HCT116 (cell line): Measurements from ENCODE around the gene NT5DC3. TPM values are rescaled to one million over a fixed set of nuclear protein-coding genes. Genes with fewer than 3 reads are reported as not detected.

Source experiments
- ATAC-seq: fragments of 200-7000 bp; cut with Tn5 transposase; 2 replicates; pipeline ENCODE4 v1.9.1; 2020; ENCODE audit warnings: mild to moderate bottlenecking, moderate library complexity
- BruUV-seq: library from RNA; stranded (reverse); fragments of 400-500 nt; replicated peaks from 2 replicates; lab custom pipeline; 2021; lab: Mats Ljungman, UMichigan
- CTCF ChIA-PET: fragments of 300-600 bp; sonication (Branson Sonifier 250); formaldehyde crosslinking; loops from one replicate; lab custom pipeline; 2021; ENCODE audit warnings: antibody characterized with exemption; lab: Charles Lee
- POLR2A ChIA-PET: fragments of 300-600, 350-600 bp; sonication (Branson Sonifier 250); formaldehyde crosslinking; loops from one replicate; lab custom pipeline; 2021; ENCODE audit warnings: antibody characterized with exemption; lab: Charles Lee
- RAD21 ChIA-PET, 2 experiments: fragments of 300-600 bp; sonication (Branson Sonifier 250); formaldehyde crosslinking; loops; one replicate each; lab custom pipeline; 2023; ENCODE audit warnings: low total read pairs in 2 of 2; ENCODE audit not compliant: uncharacterized antibody in 2 of 2, unreplicated experiment in 2 of 2, low non-redundant PET in 1 of 2; lab: Charles Lee
- DNase-seq: peaks from one replicate; pipeline ENCODE4 v3.0.0-alpha.2; 2010; ENCODE audit warnings: low read depth, low spot score
- H2AFZ ChIP-seq: fragments of 200-600 bp; shearing (Covaris generic), sonication (generic); 2 replicates; pipeline ENCODE4 v1.6.1; 2017; ENCODE audit warnings: low read depth, mixed run types, mixed read lengths, antibody characterized with exemption, low read length; ENCODE audit not compliant: poor library complexity, severe bottlenecking
- H3K27ac ChIP-seq: 2 replicates; pipeline ENCODE4 v1.5.1; 2012; ENCODE audit warnings: low read depth, low read length
- H3K27me3 ChIP-seq: fragments of 200-600 bp; sonication (generic); 2 replicates; pipeline ENCODE4 v1.6.1; 2016; ENCODE audit warnings: mixed run types, low read length, mixed read lengths; ENCODE audit not compliant: insufficient read depth
- H3K36me3 ChIP-seq, 2 experiments: fragments of 200-500 bp in 1 of 2; fragments of 200-600 bp in 1 of 2; sonication (Bioruptor generic) in 1 of 2; sonication (generic) in 1 of 2; 2 replicates each; pipeline versions ENCODE4 v1.5.1 to v1.6.1; 2014 to 2016; ENCODE audit warnings: low read length in 2 of 2, inconsistent platforms in 1 of 2, mixed read lengths in 1 of 2, mixed run types in 1 of 2; ENCODE audit not compliant: insufficient read depth in 2 of 2, control insufficient read depth in 1 of 2
- H3K4me1 ChIP-seq, 2 experiments: fragments of 200-600 bp in 1 of 2; sonication (generic) in 1 of 2; 2 replicates each; pipeline versions ENCODE4 v1.5.1 to v1.6.1; 2012 to 2017; ENCODE audit warnings: low read length in 2 of 2, inconsistent platforms in 1 of 2, mild to moderate bottlenecking in 1 of 2, mixed read lengths in 1 of 2, mixed run types in 1 of 2, moderate library complexity in 1 of 2; ENCODE audit not compliant: insufficient read depth in 2 of 2, control insufficient read depth in 1 of 2
- H3K4me2 ChIP-seq: fragments of 200-600 bp; sonication (generic); 2 replicates; pipeline ENCODE4 v1.6.1; 2017; ENCODE audit warnings: mixed run types, low read length, mixed read lengths
- H3K4me3 ChIP-seq, 2 experiments: fragments of 200-600 bp in 1 of 2; sonication (generic) in 1 of 2; replicated peaks in 1 of 2; 2 replicates each; pipeline ENCODE4 v1.5.1; 2011 to 2016; ENCODE audit warnings: low read length in 2 of 2, control low read depth in 1 of 2, low read depth in 1 of 2, mild to moderate bottlenecking in 1 of 2, mixed read lengths in 1 of 2, mixed run types in 1 of 2
- H3K79me2 ChIP-seq: fragments of 200-600 bp; sonication (generic); 2 replicates; pipeline ENCODE4 v1.6.1; 2017; ENCODE audit warnings: mild to moderate bottlenecking, mixed run types, low read length, moderate library complexity, mixed read lengths; ENCODE audit not compliant: insufficient read depth
- H3K9ac ChIP-seq: fragments of 200-600 bp; sonication (generic); 2 replicates; pipeline ENCODE4 v1.6.1; 2016; ENCODE audit warnings: low read length, mixed read lengths
- H3K9me2 ChIP-seq: fragments of 200-600 bp; sonication (generic), shearing (Covaris generic); 2 replicates; pipeline ENCODE4 v1.6.1; 2017; ENCODE audit warnings: mixed run types, mild to moderate bottlenecking, moderate library complexity; ENCODE audit not compliant: insufficient read depth
- H3K9me3 ChIP-seq, 2 experiments: fragments of 200-500 bp in 1 of 2; fragments of 200-600 bp in 1 of 2; sonication (Bioruptor generic) in 1 of 2; sonication (generic) in 1 of 2; 2 replicates each; pipeline ENCODE4 v1.6.1; 2014 to 2017; ENCODE audit warnings: low read length in 2 of 2, mixed read lengths in 2 of 2, inconsistent platforms in 1 of 2, low read depth in 1 of 2, mild to moderate bottlenecking in 1 of 2, mixed run types in 1 of 2, moderate library complexity in 1 of 2; ENCODE audit not compliant: control insufficient read depth in 1 of 2, insufficient read depth in 1 of 2
- H4K20me1 ChIP-seq: fragments of 200-600 bp; sonication (generic), shearing (Covaris generic); 2 replicates; pipeline ENCODE4 v1.6.1; 2017; ENCODE audit warnings: mixed run types, mild to moderate bottlenecking, moderate library complexity; ENCODE audit not compliant: insufficient read depth
- CBX3 ChIP-seq: IDR thresholded peaks from 2 replicates; pipeline ENCODE4 v1.6.1; 2012; ENCODE audit warnings: low read depth
- CEBPB ChIP-seq: IDR thresholded peaks from 2 replicates; pipeline ENCODE4 v1.6.1; 2012; ENCODE audit warnings: low read depth
- EGR1 ChIP-seq: IDR thresholded peaks from 2 replicates; pipeline ENCODE4 v1.6.1; 2012; ENCODE audit warnings: low read depth
- ELF1 ChIP-seq: IDR thresholded peaks from 2 replicates; pipeline ENCODE4 v1.6.1; 2012; ENCODE audit warnings: low read depth, borderline replicate concordance
- FOSL1 ChIP-seq: IDR thresholded peaks from 2 replicates; pipeline ENCODE4 v1.6.1; 2012; ENCODE audit warnings: low read depth
- POLR2A ChIP-seq: IDR thresholded peaks from 2 replicates; pipeline ENCODE4 v1.7.0; 2011; ENCODE audit warnings: borderline replicate concordance; ENCODE audit not compliant: insufficient read depth, insufficient read length; ENCODE audit errors: extremely low read depth
- RAD21 ChIP-seq: IDR thresholded peaks from 2 replicates; pipeline ENCODE4 v1.6.1; 2012; ENCODE audit warnings: low read depth, mild to moderate bottlenecking
- SP1 ChIP-seq: IDR thresholded peaks from 2 replicates; pipeline ENCODE4 v1.6.1; 2012; ENCODE audit warnings: low read depth
- ZNF274 ChIP-seq: fragments of 200-500 bp; sonication (Bioruptor generic); IDR thresholded peaks from 2 replicates; pipeline ENCODE4 v1.6.1; 2014; ENCODE audit warnings: mild to moderate bottlenecking, low read depth, low read length, inconsistent platforms
- intact Hi-C: fragments of 100-400 bp; cut with micrococcal nuclease; formaldehyde crosslinking; loops from 2 replicates; pipeline ENCODE4 v1.10.0; 2022
- total RNA-seq: library from RNA; stranded (reverse); gene quantifications from one replicate; pipeline ENCODE4 v1.2.1, GENCODE V29; 2021; ENCODE audit not compliant: unreplicated experiment
- TF ChIP-seq, protein P1 (sequence below), 3 experiments: fragments of 200-600 bp in 1 of 3; sonication (generic) in 1 of 3; IDR thresholded peaks in 2 of 3; conservative IDR thresholded peaks in 1 of 3; 2 replicates each; pipeline ENCODE4 v1.5.1; 2012 to 2017; ENCODE audit warnings: low read depth in 2 of 3, low read length in 2 of 3, antibody characterized with exemption in 1 of 3, borderline replicate concordance in 1 of 3, control low read depth in 1 of 3, mild to moderate bottlenecking in 1 of 3, mixed read lengths in 1 of 3, mixed run types in 1 of 3, moderate library complexity in 1 of 3; ENCODE audit not compliant: insufficient read depth in 1 of 3
- TF ChIP-seq, protein P2 (sequence below): IDR thresholded peaks from 2 replicates; pipeline ENCODE4 v1.6.1; 2012; ENCODE audit warnings: low read depth

NT5DC3 gene
- total RNA-seq, 1 experiment from 2014 or later: 18.7 TPM

DNA sequence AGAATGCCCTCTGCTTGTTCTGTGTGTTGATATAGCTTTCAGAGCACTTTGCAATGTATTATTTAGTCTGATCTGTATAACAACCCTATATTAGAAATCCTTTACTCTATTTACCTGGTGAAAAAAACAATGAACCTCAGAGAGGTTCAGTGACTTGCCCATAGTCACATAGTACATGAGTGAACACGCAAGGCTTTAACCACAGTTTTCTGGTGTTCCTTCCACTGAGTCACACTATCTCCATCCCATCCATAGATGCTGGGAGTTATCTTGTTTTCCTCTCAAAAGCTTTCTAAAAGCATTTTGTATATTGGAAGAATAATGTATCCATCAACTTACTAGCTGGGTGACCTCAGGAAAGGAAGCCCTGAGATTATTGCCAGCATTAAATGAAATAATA is 104.5 kb downstream of the NT5DC3 start (continued):
- TF ChIP-seq, protein P1, sequence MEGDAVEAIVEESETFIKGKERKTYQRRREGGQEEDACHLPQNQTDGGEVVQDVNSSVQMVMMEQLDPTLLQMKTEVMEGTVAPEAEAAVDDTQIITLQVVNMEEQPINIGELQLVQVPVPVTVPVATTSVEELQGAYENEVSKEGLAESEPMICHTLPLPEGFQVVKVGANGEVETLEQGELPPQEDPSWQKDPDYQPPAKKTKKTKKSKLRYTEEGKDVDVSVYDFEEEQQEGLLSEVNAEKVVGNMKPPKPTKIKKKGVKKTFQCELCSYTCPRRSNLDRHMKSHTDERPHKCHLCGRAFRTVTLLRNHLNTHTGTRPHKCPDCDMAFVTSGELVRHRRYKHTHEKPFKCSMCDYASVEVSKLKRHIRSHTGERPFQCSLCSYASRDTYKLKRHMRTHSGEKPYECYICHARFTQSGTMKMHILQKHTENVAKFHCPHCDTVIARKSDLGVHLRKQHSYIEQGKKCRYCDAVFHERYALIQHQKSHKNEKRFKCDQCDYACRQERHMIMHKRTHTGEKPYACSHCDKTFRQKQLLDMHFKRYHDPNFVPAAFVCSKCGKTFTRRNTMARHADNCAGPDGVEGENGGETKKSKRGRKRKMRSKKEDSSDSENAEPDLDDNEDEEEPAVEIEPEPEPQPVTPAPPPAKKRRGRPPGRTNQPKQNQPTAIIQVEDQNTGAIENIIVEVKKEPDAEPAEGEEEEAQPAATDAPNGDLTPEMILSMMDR (IDR thresholded peaks at IDR 0.05 in 2 of 3, conservative IDR thresholded peaks at IDR 0.05 in 1 of 3; ENCODE audit: borderline replicate concordance in 1 of 3, insufficient read depth in 1 of 3, low read depth in 2 of 3, low read length in 2 of 3): no peak
- no peak for TF ChIP-seq RAD21

DNA sequence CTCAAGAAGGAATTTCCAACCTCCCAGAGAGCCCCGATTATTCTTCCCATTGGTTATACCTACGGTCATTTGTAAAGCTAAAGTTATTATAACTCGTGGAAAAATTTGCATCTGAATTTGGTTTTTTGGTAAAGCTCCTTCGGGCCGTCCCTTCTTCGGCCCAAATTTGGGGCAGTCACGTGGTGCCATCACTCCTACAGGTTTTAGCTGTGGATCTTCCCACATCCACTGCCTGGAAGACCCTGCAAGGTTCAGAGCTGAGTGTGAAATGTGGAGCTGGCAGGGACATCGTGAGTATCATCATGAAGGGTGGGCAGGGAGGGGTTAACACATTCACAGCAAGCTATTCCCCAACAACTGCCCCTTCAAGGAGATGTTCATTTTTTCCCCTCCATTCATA is 105.7 kb downstream of the NT5DC3 start:
- intact Hi-C loops: no loop called here
- peaks cover 6% of the 10 kb centered on the region; the same call in 1 of the 2 replicates for H3K27me3 ChIP-seq
- no peak overlapping the region for H3K27ac ChIP-seq
- no peaks in the 10 kb centered on the region for H3K36me3 ChIP-seq
- TF ChIP-seq, protein P2, sequence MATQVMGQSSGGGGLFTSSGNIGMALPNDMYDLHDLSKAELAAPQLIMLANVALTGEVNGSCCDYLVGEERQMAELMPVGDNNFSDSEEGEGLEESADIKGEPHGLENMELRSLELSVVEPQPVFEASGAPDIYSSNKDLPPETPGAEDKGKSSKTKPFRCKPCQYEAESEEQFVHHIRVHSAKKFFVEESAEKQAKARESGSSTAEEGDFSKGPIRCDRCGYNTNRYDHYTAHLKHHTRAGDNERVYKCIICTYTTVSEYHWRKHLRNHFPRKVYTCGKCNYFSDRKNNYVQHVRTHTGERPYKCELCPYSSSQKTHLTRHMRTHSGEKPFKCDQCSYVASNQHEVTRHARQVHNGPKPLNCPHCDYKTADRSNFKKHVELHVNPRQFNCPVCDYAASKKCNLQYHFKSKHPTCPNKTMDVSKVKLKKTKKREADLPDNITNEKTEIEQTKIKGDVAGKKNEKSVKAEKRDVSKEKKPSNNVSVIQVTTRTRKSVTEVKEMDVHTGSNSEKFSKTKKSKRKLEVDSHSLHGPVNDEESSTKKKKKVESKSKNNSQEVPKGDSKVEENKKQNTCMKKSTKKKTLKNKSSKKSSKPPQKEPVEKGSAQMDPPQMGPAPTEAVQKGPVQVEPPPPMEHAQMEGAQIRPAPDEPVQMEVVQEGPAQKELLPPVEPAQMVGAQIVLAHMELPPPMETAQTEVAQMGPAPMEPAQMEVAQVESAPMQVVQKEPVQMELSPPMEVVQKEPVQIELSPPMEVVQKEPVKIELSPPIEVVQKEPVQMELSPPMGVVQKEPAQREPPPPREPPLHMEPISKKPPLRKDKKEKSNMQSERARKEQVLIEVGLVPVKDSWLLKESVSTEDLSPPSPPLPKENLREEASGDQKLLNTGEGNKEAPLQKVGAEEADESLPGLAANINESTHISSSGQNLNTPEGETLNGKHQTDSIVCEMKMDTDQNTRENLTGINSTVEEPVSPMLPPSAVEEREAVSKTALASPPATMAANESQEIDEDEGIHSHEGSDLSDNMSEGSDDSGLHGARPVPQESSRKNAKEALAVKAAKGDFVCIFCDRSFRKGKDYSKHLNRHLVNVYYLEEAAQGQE: no peak
- TF ChIP-seq SP1 (no peak), ZNF274 (no peak), CEBPB (no peak), CBX3 (no peak), ELF1 (no peak), POLR2A (no peak), FOSL1 (no peak), RAD21 (no peak), EGR1 (no peak)
- TF ChIP-seq, protein P1 (IDR thresholded peaks at IDR 0.05 in 2 of 3, conservative IDR thresholded peaks at IDR 0.05 in 1 of 3; ENCODE audit: borderline replicate concordance in 1 of 3, insufficient read depth in 1 of 3, low read depth in 2 of 3, low read length in 2 of 3): no peak
- no peaks in the 10 kb centered on the region for H3K9me2 ChIP-seq
- BruUV-seq: no TSS peak
- DNase-seq (no peak), ATAC-seq (no peak)
- H2AFZ ChIP-seq: no peak overlapping the region
- ChIA-PET CTCF (no interaction called here), RAD21 (no interaction called here), POLR2A (no interaction called here)
- no peak overlapping the region for H3K4me2 ChIP-seq
- H3K9ac ChIP-seq: no peak overlapping the region
- no peaks in the 10 kb centered on the region; a peak in 2 of 4 replicates for H3K9me3 ChIP-seq
- no peaks in the 10 kb centered on the region for H4K20me1 ChIP-seq
- H3K4me1 ChIP-seq: no peaks in the 10 kb centered on the region
- no peak overlapping the region for H3K4me3 ChIP-seq
- H3K79me2 ChIP-seq: no peaks in the 10 kb centered on the region
